Measurements from ENCODE around the gene EFHB.
"Not testable (repeated sequence)": the region's sequence is repeated elsewhere in the genome, so short reads cannot be mapped to it uniquely, and the experiment has no call there.

EFHB gene, protein sequence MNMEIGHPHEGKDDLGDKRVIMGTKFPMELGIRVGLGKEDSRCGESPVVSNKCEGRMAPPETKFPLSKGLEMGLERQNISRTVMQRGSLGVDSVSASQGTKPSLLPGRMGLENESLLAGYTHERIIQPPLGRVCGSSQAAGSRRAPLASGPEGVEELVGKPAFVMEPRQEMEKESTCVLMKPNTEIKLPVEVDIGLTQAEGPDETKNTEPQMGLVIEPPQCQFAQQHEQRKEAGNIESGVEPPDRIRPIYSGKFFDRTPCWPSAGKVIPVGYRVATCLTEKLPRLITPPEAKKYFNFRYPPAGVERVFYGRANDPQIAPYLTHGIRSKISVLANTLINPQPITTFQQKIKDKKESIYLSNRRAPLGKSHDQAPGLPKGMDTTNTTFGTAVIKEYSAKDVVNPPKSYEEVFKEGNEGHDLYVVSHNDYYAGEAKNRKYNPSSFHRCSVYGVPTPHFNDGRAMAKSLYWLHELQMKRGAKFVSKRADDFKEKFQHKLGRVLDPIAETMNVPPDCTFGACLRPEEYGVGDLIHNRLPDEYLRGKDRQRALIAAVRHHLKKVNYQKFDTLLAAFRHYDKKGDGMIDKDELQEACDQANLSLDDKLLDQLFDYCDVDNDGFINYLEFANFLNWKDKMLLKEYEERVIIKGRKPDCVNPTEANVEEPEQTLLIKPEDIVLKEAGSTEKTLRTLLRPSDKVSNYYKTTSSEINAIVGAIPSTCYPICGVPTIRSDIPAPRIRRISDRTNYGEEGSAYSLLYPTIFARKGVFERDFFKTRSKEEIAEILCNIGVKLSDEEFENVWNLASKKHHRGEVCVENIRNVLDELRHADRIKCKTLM

GRCh38 chr3:19934098-19934566, at the start of gene EFHB:
EFHB (minus strand) TSS chr3:19934217; CDS start chr3:19934018, 199 bp downstream.
- DNase-seq (ENCODE audit: low read depth): no peak

DNA sequence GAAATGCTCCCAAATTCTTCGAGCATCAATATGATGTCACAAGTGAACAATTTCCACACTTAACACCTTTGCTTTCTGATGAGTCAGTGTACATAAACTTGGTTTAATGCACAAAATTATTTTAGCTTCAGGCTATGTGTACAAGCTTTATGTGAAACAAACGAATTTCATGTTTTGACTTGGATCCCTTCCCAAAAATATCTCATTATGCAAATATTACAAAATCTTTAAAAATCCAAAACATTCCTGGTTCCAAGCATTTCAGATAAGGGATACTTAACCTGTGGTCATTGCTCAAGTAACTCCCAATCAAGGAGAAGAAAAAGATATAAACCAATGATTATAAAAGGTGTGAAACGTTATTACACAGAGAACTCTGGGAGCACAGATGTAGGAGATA, 38.0 kb upstream of the EFHB start:
- no peak for DNase-seq (ENCODE audit: low read depth)

DNA sequence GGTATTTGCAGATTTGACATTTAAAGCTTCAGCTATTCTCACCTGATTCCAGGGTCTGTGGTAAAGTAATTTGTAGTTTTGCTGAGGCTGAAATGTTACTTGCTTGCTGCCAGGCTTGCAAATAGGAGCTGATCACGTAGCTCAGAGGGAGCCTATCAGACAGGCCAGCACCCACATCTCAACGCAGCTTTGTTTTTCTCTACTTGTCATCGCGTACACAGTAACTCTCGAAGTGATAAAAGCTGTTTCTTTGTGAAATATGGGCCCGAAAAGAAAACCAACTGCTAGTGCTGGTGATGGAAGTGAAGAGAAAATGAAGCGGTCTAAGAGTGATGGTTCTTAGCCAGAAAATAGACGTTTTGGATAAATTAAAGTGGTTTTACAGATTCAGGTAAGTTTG, 36.3 kb upstream of the EFHB start:
- no peak for DNase-seq (ENCODE audit: low read depth)

GRCh38 chr3:19967812-19968211, 33.8 kb upstream of the EFHB start:
- DNase-seq (ENCODE audit: low read depth): no peak

- DNase-seq (ENCODE audit: low read depth): no peak
These were observed 33.2 kb upstream of the EFHB start for GRCh38 chr3:19967208-19967607.

GRCh38 chr3:19961960-19962359, 27.9 kb upstream of the EFHB start:
- DNase-seq (ENCODE audit: low read depth): no peak

GRCh38 chr3:19960696-19961095, 26.7 kb upstream of the EFHB start:
- no peak for DNase-seq (ENCODE audit: low read depth)

DNA sequence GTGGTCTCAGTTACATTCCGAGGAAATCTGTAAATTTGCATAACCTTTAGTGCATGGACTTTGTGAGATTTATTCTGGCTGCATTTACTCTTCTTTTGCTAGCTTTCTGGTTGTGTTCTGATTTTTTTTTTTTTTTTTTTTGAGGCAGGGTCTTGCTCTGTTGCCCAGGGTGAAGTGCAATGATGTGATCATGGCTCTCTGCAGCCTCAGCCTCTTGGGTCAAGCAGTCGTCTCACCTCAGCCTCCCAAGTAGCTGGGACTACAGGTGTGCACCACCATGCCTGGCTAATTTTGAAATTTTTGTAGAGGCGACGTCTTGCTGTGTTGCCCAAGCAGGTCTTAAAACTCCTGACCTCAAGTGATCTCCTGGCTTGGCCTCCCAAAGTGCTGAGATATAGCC, 25.5 kb upstream of the EFHB start:
- no peak for DNase-seq (ENCODE audit: low read depth)

- not testable (repeated sequence) for DNase-seq (ENCODE audit: low read depth)
These were observed 23.3 kb upstream of the EFHB start for GRCh38 chr3:19957354-19957753.

- no peak for DNase-seq (ENCODE audit: low read depth)
These were observed 20.7 kb upstream of the EFHB start for GRCh38 chr3:19954676-19955075.

DNA sequence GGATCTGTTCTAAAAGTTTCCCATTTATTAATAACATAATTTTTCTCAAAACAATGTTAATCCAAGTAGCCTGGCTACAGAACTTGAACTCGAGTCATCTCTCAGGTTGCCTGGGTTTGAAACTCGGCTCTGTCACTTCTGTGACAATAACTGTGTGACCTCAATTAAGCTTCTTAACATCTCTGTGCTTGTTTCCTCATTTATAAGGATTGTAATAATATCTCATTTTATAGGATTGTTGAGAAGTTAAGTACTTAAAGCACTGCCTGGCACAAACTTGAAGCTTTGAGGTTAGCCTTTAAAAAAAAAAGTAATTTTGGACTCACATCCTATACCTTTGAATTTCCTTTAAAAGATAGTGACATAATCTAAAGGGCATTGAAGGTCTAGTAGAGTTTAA, 16.3 kb upstream of the EFHB start:
- no peak for DNase-seq (ENCODE audit: low read depth)

DNA sequence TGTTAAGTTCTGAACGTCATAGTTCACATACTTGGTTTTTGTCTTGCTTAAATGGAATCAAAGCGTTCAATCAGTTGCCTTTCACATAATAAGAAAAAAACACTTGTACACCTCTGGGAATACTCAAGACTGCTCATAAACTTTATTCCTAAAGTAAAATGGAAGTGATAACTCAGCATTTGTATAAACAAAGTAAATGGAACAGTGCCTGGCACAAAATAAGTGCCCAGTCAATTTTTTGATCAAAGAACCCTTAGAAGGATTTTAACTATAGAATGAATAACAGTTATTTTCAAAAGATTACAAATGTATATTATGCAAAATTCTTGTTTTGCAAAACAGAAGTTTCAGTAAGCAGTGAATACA, 14.2 kb upstream of the EFHB start:
- DNase-seq (ENCODE audit: low read depth): no peak

DNA sequence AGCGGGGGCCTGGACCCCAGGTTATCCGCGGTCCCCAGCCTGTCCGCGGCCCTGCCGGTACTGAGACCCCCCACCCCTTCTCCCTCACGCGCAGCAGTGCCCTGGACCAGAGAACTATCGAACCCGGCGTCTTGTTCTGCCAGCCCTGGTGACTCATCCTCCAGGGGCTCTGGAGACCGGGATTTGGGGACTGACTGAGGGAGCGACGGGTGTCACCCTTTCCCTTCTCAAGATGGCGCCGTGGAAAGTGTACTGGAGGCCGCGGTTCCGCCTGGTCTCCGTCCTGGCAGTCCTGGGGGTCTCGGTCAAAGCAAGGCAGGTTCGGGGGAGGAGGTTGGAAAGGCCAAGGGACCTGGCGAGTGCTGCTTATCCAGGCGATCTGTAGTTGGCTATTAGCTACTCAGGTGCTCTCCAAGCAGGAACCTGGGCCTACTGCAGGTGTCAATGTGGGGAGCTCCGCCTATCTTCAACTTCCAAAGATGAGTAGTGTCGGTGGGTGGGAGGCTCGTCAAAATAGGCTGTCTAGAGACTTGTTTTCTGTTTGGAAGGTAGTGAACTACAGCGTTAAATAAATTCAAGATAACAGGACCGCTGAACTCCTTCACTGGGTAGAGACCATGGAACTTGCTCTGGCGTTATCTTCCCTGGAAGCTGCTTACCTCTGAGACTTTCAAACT, 13.7 kb upstream of the EFHB start:
- DNase-seq (ENCODE audit: low read depth): no peak

GRCh38 chr3:19946832-19947548, 13.0 kb upstream of the EFHB start, which contains the start of gene RAB5A:
RAB5A (plus strand) TSS chr3:19947097; CDS start chr3:19950899, 3,802 bp downstream.
- peak; percentile 95 for DNase-seq (ENCODE audit: low read depth)

DNA sequence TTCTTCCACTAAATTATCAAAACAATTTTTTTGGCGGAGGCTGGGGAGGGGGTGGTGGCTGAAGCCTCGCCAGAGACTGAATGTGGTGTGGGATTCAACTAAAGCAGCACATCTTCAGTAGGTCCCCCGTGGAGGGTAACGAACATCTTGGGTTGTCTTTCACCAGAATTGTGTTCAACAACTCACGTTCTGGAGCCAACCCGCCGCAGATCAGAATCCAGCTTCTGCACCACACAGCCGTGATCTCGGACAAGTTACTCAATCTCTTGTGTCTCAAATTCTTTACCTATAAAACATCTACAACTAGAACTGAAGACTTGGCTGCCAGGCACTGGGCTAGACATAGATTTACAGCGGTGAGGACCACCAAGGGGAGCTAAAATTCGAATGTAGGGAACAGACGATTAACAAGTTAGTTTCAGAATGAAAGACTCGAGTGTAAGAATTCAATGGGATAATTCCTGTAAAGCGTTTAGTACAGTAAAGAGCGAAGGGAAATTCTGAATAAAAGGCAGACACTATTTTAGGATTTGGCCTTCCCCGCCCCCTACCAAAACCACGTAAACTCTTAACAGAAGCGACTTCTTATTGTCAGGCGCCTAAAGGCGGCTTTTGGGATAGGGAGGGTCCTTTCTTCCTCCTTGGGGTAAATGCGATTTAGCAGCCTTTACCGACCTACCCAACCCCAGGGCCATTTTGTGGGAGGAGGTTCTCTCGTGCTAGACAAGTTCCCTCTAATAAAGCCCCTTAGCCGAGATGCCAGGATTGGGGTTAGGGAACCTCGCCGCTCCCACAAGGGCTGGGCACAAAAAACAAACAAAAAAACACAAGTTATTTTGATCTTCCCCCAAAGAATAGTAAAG, 12.2 kb upstream of the EFHB start:
- DNase-seq (ENCODE audit: low read depth): no peak

DNA sequence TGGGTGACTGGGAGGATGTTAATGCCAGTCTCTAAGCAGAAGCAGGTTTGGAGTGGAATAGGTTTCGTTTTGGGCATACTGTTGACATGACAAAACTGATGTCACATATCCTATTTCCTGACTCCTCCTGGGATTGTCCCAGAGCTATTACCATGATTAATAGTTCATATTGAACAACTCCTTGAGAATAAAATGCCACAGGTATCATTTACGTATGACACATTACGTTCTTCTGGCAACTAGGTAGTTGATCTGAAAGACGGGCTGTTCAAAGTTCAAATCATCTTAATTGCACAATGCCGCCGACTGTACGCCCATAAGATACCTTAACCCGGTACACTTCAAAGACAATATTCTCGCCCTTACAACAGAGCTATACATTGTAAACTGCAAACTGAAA, 11.5 kb upstream of the EFHB start:
- no peak for DNase-seq (ENCODE audit: low read depth)

DNA sequence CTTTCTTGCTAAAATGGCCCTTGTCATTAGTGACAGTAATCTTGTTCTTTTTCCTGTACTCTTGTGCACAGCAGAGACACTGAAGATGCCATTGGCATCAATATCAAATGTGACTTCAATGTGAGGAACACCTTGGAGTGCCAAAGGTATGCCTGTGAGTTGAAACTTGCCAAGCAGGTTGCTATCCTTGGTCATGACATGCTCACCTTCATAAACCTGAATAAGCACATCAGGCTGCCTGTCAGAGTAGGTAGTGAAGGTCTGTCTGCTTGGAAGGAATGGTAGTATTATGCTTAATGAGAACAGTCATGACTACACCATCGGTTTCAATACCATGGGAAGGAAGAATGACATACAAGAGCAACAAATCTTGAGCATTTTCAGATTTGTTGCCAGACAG, 6.6 kb upstream of the EFHB start:
- DNase-seq (ENCODE audit: low read depth): no peak

DNA sequence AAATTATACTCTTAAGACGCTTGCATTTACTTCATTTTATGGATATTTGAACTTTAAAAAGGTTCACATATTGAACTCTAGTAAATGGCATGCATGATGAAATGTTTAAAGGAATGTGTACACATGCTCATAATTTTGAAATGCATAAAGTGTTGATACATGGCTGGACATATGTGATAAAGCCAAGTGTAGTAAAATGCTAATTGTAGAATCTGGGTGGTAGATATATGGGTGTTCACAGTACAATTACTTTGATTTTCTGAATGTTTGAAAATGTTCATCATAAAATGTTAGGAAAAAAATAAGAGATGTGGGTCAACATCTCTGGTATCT, 4.2 kb upstream of the EFHB start:
- DNase-seq (ENCODE audit: low read depth): no peak

DNA sequence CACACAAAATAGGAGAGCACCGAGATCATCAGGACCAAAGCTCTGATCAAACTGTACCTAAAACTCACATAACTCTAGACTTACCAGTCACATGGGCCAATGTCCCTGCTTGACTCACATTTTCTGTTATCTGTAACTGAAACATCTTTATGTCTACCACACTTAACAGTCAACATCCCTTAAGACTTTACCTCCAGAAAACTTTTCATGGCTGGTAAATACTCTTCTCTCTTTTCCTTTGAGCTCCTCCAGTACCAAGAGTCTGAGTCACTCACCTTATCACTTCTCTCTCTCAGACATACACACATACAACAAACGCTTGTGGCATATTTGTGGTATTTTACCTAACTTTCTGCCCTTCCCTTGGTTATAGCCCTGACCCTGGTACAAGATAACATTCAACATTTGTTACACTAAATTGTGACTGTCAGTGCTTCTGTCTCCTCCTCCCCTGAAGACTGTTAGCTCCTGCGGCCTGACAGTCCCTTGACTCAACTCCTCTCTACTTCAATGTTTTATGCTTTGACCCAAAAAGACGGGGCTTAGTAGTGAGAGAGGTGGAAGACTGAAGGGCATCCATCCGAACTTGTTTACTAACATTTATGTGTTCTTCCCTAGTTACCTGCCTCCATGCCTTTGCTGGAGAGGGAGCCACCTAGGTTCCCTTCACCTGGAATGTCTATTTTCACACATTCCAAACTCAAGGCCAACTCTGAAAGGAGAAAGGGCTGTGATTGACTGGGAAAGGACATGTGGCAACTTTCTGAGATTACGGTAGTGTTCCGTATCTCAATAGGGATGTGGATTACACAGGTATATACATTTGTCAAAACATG, 3.7 kb upstream of the EFHB start:
- no peak for DNase-seq (ENCODE audit: low read depth)

DNA sequence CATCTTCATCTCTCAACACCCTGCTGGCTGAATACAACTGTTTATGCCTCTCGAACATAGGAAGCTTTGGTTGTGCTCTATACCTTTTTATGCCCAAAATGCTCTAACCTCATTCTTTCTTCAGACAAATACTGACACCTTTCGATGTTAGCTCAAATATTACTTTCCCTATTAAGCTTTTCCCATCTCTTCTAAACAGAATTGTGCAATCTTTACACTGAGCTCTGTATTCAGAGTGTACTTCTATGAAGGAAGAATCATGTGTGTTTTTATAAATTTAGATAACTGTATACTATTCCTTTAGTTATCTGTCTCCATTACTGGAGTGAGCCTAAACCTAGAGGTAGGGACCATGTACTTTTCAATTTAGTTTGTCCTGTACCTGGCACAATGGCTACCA, 1.6 kb downstream of the EFHB start:
- no peak for DNase-seq (ENCODE audit: low read depth)

Measured in CMK (cell line).